WTC11 (cell line): ENCODE results near the gene ELAPOR1. TPM values are rescaled to one million over a fixed set of nuclear protein-coding genes. Genes with fewer than 3 reads are reported as not detected.

Source experiments
- ATAC-seq: fragments of 200-7000 bp; cut with Tn5 transposase; 2 replicates; pipeline ENCODE4 v1.10.0; 2021; ENCODE audit warnings: mild to moderate bottlenecking, moderate library complexity
- CTCF ChIA-PET: fragments of 300-600 bp; sonication (Branson Sonifier 250); formaldehyde crosslinking; loops from one replicate; lab custom pipeline; 2021; ENCODE audit warnings: antibody characterized with exemption; lab: Charles Lee
- POLR2A ChIA-PET: fragments of 350-600 bp; sonication (Branson Sonifier 250); formaldehyde crosslinking; loops from one replicate; lab custom pipeline; 2021; ENCODE audit warnings: antibody characterized with exemption; lab: Charles Lee
- DNase-seq: peaks from one replicate; pipeline ENCODE4 v3.0.0; 2021; ENCODE audit warnings: low spot score
- H3K27ac Mint-ChIP-seq: 2 replicates; pipeline ENCODE4 v1.8.0; 2021; ENCODE audit warnings: mixed read lengths
- H3K27me3 Mint-ChIP-seq: 2 replicates; pipeline ENCODE4 v1.8.0; 2021; ENCODE audit warnings: low read depth, mild to moderate bottlenecking, moderate library complexity, mixed read lengths
- H3K36me3 Mint-ChIP-seq: 2 replicates; pipeline ENCODE4 v1.8.0; 2021; ENCODE audit warnings: mixed read lengths
- H3K4me1 Mint-ChIP-seq: 2 replicates; pipeline ENCODE4 v1.8.0; 2022; ENCODE audit warnings: mixed read lengths
- H3K4me3 Mint-ChIP-seq: 2 replicates; pipeline ENCODE4 v1.8.0; 2021; ENCODE audit warnings: mild to moderate bottlenecking, moderate library complexity, mixed read lengths
- H3K9me3 Mint-ChIP-seq: 2 replicates; pipeline ENCODE4 v1.8.0; 2021; ENCODE audit warnings: mixed read lengths
- CTCF ChIP-seq: fragments of 200-600 bp; IDR thresholded peaks from 2 replicates; pipeline ENCODE4 v1.8.0; 2022; ENCODE audit warnings: antibody characterized with exemption
- E2F5 ChIP-seq: sonication (generic); formaldehyde crosslinking; IDR thresholded peaks from 2 replicates; pipeline ENCODE4 v1.8.1; 2022; ENCODE audit warnings: mild to moderate bottlenecking, moderate library complexity, missing genetic modification reagents
- ELF4 ChIP-seq: sonication (generic); formaldehyde crosslinking; IDR thresholded peaks from 2 replicates; pipeline ENCODE4 v1.8.1; 2022; ENCODE audit warnings: low read depth, mild to moderate bottlenecking, moderate library complexity, missing genetic modification reagents
- ETV6 ChIP-seq: sonication (generic); formaldehyde crosslinking; IDR thresholded peaks from 2 replicates; pipeline ENCODE4 v1.8.1; 2022; ENCODE audit warnings: mild to moderate bottlenecking, missing genetic modification reagents
- FOXK1 ChIP-seq: sonication (generic); formaldehyde crosslinking; IDR thresholded peaks from 2 replicates; pipeline ENCODE4 v1.8.0; 2022; ENCODE audit warnings: mild to moderate bottlenecking, moderate library complexity, missing genetic modification reagents
- FOXP1 ChIP-seq: sonication (generic); formaldehyde crosslinking; IDR thresholded peaks from 2 replicates; pipeline ENCODE4 v1.8.0; 2022; ENCODE audit warnings: missing genetic modification reagents, mild to moderate bottlenecking, moderate library complexity, borderline replicate concordance
- FOXP4 ChIP-seq: sonication (generic); formaldehyde crosslinking; IDR thresholded peaks from 2 replicates; pipeline ENCODE4 v1.8.0; 2022; ENCODE audit warnings: mild to moderate bottlenecking, missing genetic modification reagents
- IRF1 ChIP-seq: sonication (generic); formaldehyde crosslinking; IDR thresholded peaks from 2 replicates; pipeline ENCODE4 v1.8.0; 2023; ENCODE audit warnings: missing genetic modification reagents
- IRF2 ChIP-seq: sonication (generic); formaldehyde crosslinking; IDR thresholded peaks from 2 replicates; pipeline ENCODE4 v1.8.0; 2022; ENCODE audit warnings: low read depth, missing genetic modification reagents, borderline replicate concordance
- JUN ChIP-seq: sonication (generic); formaldehyde crosslinking; IDR thresholded peaks from 2 replicates; pipeline ENCODE4 v1.8.0; 2023; ENCODE audit warnings: mild to moderate bottlenecking, missing genetic modification reagents
- MYBL2 ChIP-seq: sonication (generic); formaldehyde crosslinking; IDR thresholded peaks from 2 replicates; pipeline ENCODE4 v1.8.1; 2023; ENCODE audit warnings: mild to moderate bottlenecking, moderate library complexity, missing genetic modification reagents
- NFATC4 ChIP-seq: fragments of 250-450 bp; sonication (Bioruptor Pico); IDR thresholded peaks from 2 replicates; pipeline ENCODE4 v1.9.0; 2021; ENCODE audit warnings: mild to moderate bottlenecking
- NFYB ChIP-seq: sonication (generic); formaldehyde crosslinking; conservative IDR thresholded peaks from 2 replicates; pipeline ENCODE4 v1.8.0; 2022; ENCODE audit warnings: low read depth, missing genetic modification reagents
- PRDM15 ChIP-seq: sonication (generic); formaldehyde crosslinking; IDR thresholded peaks from 2 replicates; pipeline ENCODE4 v1.8.0; 2022; ENCODE audit warnings: missing genetic modification reagents
- TCF7 ChIP-seq: sonication (generic); formaldehyde crosslinking; IDR thresholded peaks from 2 replicates; pipeline ENCODE4 v1.8.0; 2022; ENCODE audit warnings: mild to moderate bottlenecking, low read depth, missing genetic modification reagents, moderate library complexity
- TP53 ChIP-seq: sonication (generic); formaldehyde crosslinking; IDR thresholded peaks from 2 replicates; pipeline ENCODE4 v1.8.1; 2023; ENCODE audit warnings: mild to moderate bottlenecking, missing genetic modification reagents
- USF2 ChIP-seq: sonication (generic); formaldehyde crosslinking; IDR thresholded peaks from 2 replicates; pipeline ENCODE4 v1.8.1; 2023; ENCODE audit warnings: mild to moderate bottlenecking, missing genetic modification reagents, moderate library complexity
- ZMAT4 ChIP-seq: fragments of 250-450 bp; sonication (Bioruptor Pico); IDR thresholded peaks from 2 replicates; pipeline ENCODE4 v1.9.0; 2021; ENCODE audit warnings: mild to moderate bottlenecking
- ZNF121 ChIP-seq: sonication (generic); formaldehyde crosslinking; IDR thresholded peaks from 2 replicates; pipeline ENCODE4 v1.8.0; 2023; ENCODE audit warnings: missing genetic modification reagents
- ZNF138 ChIP-seq: sonication (generic); formaldehyde crosslinking; conservative IDR thresholded peaks from 2 replicates; pipeline ENCODE4 v1.8.1; 2022; ENCODE audit warnings: mild to moderate bottlenecking, moderate library complexity, missing genetic modification reagents
- ZNF416 ChIP-seq: fragments of 250-450 bp; sonication (Bioruptor Pico); IDR thresholded peaks from 2 replicates; pipeline ENCODE4 v1.9.0; 2021; ENCODE audit warnings: mild to moderate bottlenecking, inconsistent platforms
- ZNF423 ChIP-seq: fragments of 250-450 bp; sonication (Bioruptor Pico); IDR thresholded peaks from 2 replicates; pipeline ENCODE4 v2.1.2; 2022; ENCODE audit warnings: mild to moderate bottlenecking, moderate library complexity
- ZNF425 ChIP-seq: fragments of 250-450 bp; sonication (Bioruptor Pico); conservative IDR thresholded peaks from 2 replicates; pipeline ENCODE4 v1.9.0; 2021; ENCODE audit warnings: mild to moderate bottlenecking
- ZNF512 ChIP-seq: sonication (generic); formaldehyde crosslinking; IDR thresholded peaks from 2 replicates; pipeline ENCODE4 v1.8.1; 2022; ENCODE audit warnings: missing genetic modification reagents, borderline replicate concordance
- total RNA-seq: library from RNA; stranded (reverse); gene quantifications from 3 replicates; pipeline ENCODE4 v1.2.3, GENCODE V29; 2021

The ELAPOR1 gene
- total RNA-seq, 1 experiment from 2014 or later, result 1.1 TPM

GRCh38 chr1:109116286-109116685 lies 2.4 kb downstream of the ELAPOR1 start:
- ChIA-PET POLR2A (no interaction called here), CTCF (no interaction called here)
- Mint-ChIP-seq H3K9me3 (peaks cover 5% of the 10 kb centered on the region; the same call in 1 of the 2 replicates), H3K27me3 (peaks cover 64% of the 10 kb centered on the region), H3K27ac (no peak overlapping the region), H3K4me1 (peaks cover 10% of the 10 kb centered on the region), H3K36me3 (no peaks in the 10 kb centered on the region), H3K4me3 (no peak overlapping the region)
- ATAC-seq (no peak), DNase-seq (no peak)
- TF ChIP-seq IRF1 (CRISPR knock-in tag), result no peak
- no peak for TF ChIP-seq ZNF138 (CRISPR knock-in tag)
- TF ChIP-seq ZNF425 (CRISPR knock-in tag), result no peak
- TF ChIP-seq NFATC4, result no peak
- TF ChIP-seq E2F5, result no peak
- TF ChIP-seq TCF7, result no peak
- TF ChIP-seq NFYB, result no peak
- no peak for TF ChIP-seq IRF2 (CRISPR knock-in tag)
- no peak for TF ChIP-seq ZNF423
- TF ChIP-seq ZNF512 (CRISPR knock-in tag), result no peak
- no peak for TF ChIP-seq FOXP4 (CRISPR knock-in tag)
- no peak for TF ChIP-seq ZNF416
- no peak for TF ChIP-seq ELF4
- no peak for TF ChIP-seq JUN
- no peak for TF ChIP-seq TP53 (CRISPR knock-in tag)

- peaks cover 5% of the 10 kb centered on the region; the same call in 1 of the 2 replicates for H3K9me3 Mint-ChIP-seq
- no peak for DNase-seq
- ATAC-seq, result no peak
- H3K4me3 Mint-ChIP-seq, result no peak overlapping the region
- ChIA-PET POLR2A (no interaction called here), CTCF (no interaction called here)
- H3K27me3 Mint-ChIP-seq, result peaks cover 46% of the 10 kb centered on the region
- no peak overlapping the region for H3K27ac Mint-ChIP-seq
- H3K4me1 Mint-ChIP-seq, result peaks cover 3% of the 10 kb centered on the region
- no peaks in the 10 kb centered on the region for H3K36me3 Mint-ChIP-seq
- TF ChIP-seq ETV6, result no peak
- no peak for TF ChIP-seq USF2 (CRISPR knock-in tag)
- no peak for TF ChIP-seq CTCF
- TF ChIP-seq MYBL2, result no peak
- TF ChIP-seq FOXP1 (CRISPR knock-in tag), result no peak
- TF ChIP-seq FOXK1, result no peak
- no peak for TF ChIP-seq PRDM15 (CRISPR knock-in tag)
- TF ChIP-seq ZMAT4 (CRISPR knock-in tag), result no peak
- TF ChIP-seq ZNF121 (CRISPR knock-in tag), result no peak
Measured at GRCh38 chr1:109118089-109118488, 4.2 kb downstream of the ELAPOR1 start.
